Ascending aorta (tissue), 2 donors: Measurements from ENCODE around the gene CCDC14. TPM values are rescaled to one million over a fixed set of nuclear protein-coding genes. Genes with fewer than 3 reads are reported as not detected.

ENCODE experiments used
- DNase-seq, 2 donors: peaks; one replicate each; pipeline ENCODE4 v3.0.0-alpha.2; 2019; ENCODE audit warnings: low spot score in 2 of 2
- H3K27ac ChIP-seq, 2 donors: fragments of 200-600 bp; sonication (generic); one replicate each; pipeline ENCODE4 v1.5.1; 2016 to 2017; ENCODE audit warnings: mild to moderate bottlenecking in 1 of 2
- H3K27me3 ChIP-seq: fragments of 200-600 bp; sonication (generic); one replicate; pipeline ENCODE4 v1.5.1; 2017
- H3K36me3 ChIP-seq, 2 donors: fragments of 200-600 bp; sonication (generic); one replicate each; pipeline ENCODE4 v1.5.1; 2016
- H3K4me1 ChIP-seq, 2 donors: fragments of 200-600 bp; sonication (generic); one replicate each; pipeline ENCODE4 v1.5.1; 2016 to 2017; ENCODE audit warnings: mild to moderate bottlenecking in 1 of 2
- H3K4me3 ChIP-seq, 2 donors: fragments of 200-600 bp; sonication (generic); one replicate each; pipeline ENCODE4 v1.5.1; 2016 to 2017; ENCODE audit warnings: mild to moderate bottlenecking in 1 of 2
- H3K9me3 ChIP-seq, 2 donors: fragments of 200-600 bp; sonication (generic); one replicate each; pipeline ENCODE4 v1.5.1; 2016
- CTCF ChIP-seq, 3 experiments: fragments of 200-600 bp in 2 of 3; fragments of 450-650 bp in 1 of 3; sonication (generic) in 2 of 3; IDR thresholded peaks; one replicate each; pipeline ENCODE4 v1.5.1; 2016 to 2019; ENCODE audit warnings: antibody characterized with exemption in 3 of 3, mild to moderate bottlenecking in 1 of 3, moderate library complexity in 1 of 3
- intact Hi-C: fragments of 100-400 bp; cut with DNase I; formaldehyde crosslinking; loops from one replicate; pipeline ENCODE4 v1.15.1; 2023
- total RNA-seq: library from RNA; depleted of rRNA; stranded (reverse); fragments of >200 nt; gene quantifications from one replicate; pipeline ENCODE4 v1.1.0, GENCODE V29; 2016

The CCDC14 gene
- total RNA-seq, 1 donor from 2014 or later, result 6.5 TPM

GRCh38 chr3:123951522-123952447 is 9.2 kb downstream of the CCDC14 start:
- no peak overlapping the region for H3K27ac ChIP-seq
- no peaks in the 10 kb centered on the region for H3K4me1 ChIP-seq
- no peaks in the 10 kb centered on the region for H3K9me3 ChIP-seq
- H3K4me3 ChIP-seq, result no peak overlapping the region
- no peaks in the 10 kb centered on the region for H3K27me3 ChIP-seq
- no peak for TF ChIP-seq CTCF (IDR thresholded peaks at IDR 0.05)
- DNase-seq, result no peak
- peaks cover 11 to 47% of the 10 kb centered on the region in 2 donors for H3K36me3 ChIP-seq
- intact Hi-C loops, result no loop called here

- no peak for DNase-seq
- H3K9me3 ChIP-seq, result no peaks in the 10 kb centered on the region
- intact Hi-C loops, result no loop called here
- no peak for TF ChIP-seq CTCF (IDR thresholded peaks at IDR 0.05)
- H3K36me3 ChIP-seq, result peaks cover 11 to 43% of the 10 kb centered on the region in 2 donors
- no peak overlapping the region for H3K4me3 ChIP-seq
- H3K4me1 ChIP-seq, result no peaks in the 10 kb centered on the region
- no peaks in the 10 kb centered on the region for H3K27me3 ChIP-seq
- no peak overlapping the region for H3K27ac ChIP-seq
These were observed 11.4 kb downstream of the CCDC14 start for GRCh38 chr3:123949641-123950040.

- intact Hi-C loops, result no loop called here
- Histone ChIP-seq H3K27me3 (no peaks in the 10 kb centered on the region), H3K4me1 (no peaks in the 10 kb centered on the region), H3K27ac (no peak overlapping the region), H3K36me3 (peaks cover 17 to 48% of the 10 kb centered on the region in 2 donors), H3K4me3 (no peak overlapping the region), H3K9me3 (no peaks in the 10 kb centered on the region)
- no peak for TF ChIP-seq CTCF (IDR thresholded peaks at IDR 0.05)
- DNase-seq, result no peak
These were observed 12.6 kb downstream of the CCDC14 start for GRCh38 chr3:123948449-123948848.

GRCh38 chr3:123947482-123947881 is 13.5 kb downstream of the CCDC14 start:
- no peak for DNase-seq
- H3K4me3 ChIP-seq, result no peak overlapping the region
- no peaks in the 10 kb centered on the region for H3K9me3 ChIP-seq
- H3K36me3 ChIP-seq, result peaks cover 19 to 43% of the 10 kb centered on the region in 2 donors
- H3K27ac ChIP-seq, result no peak overlapping the region
- no peak for TF ChIP-seq CTCF (IDR thresholded peaks at IDR 0.05)
- intact Hi-C loops, result no loop called here
- no peaks in the 10 kb centered on the region for H3K4me1 ChIP-seq
- H3K27me3 ChIP-seq, result no peaks in the 10 kb centered on the region

GRCh38 chr3:123941542-123941941 is 19.5 kb downstream of the CCDC14 start:
- H3K4me3 ChIP-seq, result no peak overlapping the region
- H3K9me3 ChIP-seq, result no peaks in the 10 kb centered on the region
- DNase-seq, result no peak
- H3K27ac ChIP-seq, result peak overlapping the region in 1 of 2 donors; percentile 37
- H3K4me1 ChIP-seq, result no peaks in the 10 kb centered on the region
- peaks cover 7 to 16% of the 10 kb centered on the region in 2 donors for H3K36me3 ChIP-seq
- intact Hi-C loops, result no loop called here
- TF ChIP-seq CTCF (IDR thresholded peaks at IDR 0.05), result no peak
- H3K27me3 ChIP-seq, result no peaks in the 10 kb centered on the region
